ENCODE results near the gene GBGT1. TPM values are rescaled to one million over a fixed set of nuclear protein-coding genes. Genes with fewer than 3 reads are reported as not detected.
"Not testable (repeated sequence)": the region's sequence is repeated elsewhere in the genome, so short reads cannot be mapped to it uniquely, and the experiment has no call there.

The GBGT1 gene
- 1.2 TPM for polyA plus RNA-seq (2012; ENCODE audit: low read depth, missing spikeins)

DNA sequence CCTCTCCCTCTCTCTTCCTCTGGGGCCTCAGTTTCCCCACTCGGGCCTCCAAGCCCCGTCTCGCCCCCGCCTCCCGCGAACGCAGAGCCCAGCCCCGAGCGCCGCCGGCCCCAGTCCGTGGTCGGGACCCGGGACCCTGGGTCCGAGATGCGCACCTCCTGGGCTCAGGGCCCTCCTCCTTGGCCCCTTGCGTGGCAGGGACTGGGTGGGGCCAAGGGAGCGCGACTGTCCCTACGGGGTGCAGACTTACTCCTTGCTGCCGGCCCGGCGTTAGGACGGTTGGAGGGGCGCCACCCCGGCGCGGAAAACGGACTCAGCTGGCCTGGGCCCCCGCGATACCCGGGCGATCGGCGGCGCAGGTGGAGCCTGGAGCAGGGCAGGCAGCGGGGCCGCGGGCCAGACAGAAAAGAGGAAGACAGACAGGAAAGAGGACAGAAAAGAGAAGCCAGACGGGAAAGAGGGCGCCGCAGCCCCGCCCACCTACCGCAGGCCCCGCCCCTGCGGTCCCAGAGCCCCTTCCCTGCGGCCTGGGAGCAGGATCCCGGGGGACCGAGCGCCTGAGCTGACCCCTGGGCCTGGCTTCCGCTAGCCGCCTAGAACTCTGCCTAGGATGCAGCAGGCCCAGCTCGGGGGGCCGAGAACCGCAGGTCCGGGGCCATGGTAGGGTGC is at the start of gene GBGT1:
GBGT1 (minus strand) TSS at position 411 of the 669 bp plus-strand sequence. CDS start 1,502 bp downstream, outside the sequence.
- FAIRE-seq (peak; percentile 40), DNase-seq (ENCODE audit: insufficient read length, low spot score) (no peak)
- TF ChIP-seq SPI1 (IDR thresholded peaks at IDR 0.05; ENCODE audit: low read depth, low read length) (peak; percentile 40; the same call in 1 of the 2 replicates), POU2F2 (IDR thresholded peaks at IDR 0.05; ENCODE audit: low read depth, low read length) (no peak)

DNA sequence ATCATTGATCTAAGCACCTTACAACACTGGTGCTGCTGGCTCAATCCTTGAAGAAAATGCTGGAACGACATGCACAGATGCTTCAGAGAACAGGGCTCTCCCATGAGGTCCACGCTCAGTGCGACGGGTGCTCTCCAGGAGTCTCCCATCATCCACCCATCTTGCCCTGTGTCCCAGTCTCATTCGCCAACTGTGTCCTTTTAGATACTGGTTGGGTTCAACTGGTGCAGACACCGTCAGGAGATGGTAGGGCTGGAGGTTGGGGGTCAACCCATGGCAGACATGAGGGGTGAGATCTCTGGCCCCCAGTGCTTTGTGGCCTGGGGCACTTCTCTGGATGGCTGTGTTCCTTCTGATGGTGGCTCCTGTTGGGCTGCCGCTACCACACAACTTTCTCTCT is 46.9 kb upstream of the GBGT1 start:
- FAIRE-seq (no peak), DNase-seq (ENCODE audit: insufficient read length, low spot score) (no peak)
- TF ChIP-seq POLR2AphosphoS5 (IDR thresholded peaks at IDR 0.05; ENCODE audit: low read depth, low read length): no peak
- no peak for TF ChIP-seq TAF1 (IDR thresholded peaks at IDR 0.05; ENCODE audit: low read depth, low read length)

GRCh38 chr9:133210202-133210532 is 46.5 kb upstream of the GBGT1 start:
- TF ChIP-seq POLR2A (IDR thresholded peaks at IDR 0.05; ENCODE audit: low read depth, low read length) (no peak), PAX5 (IDR thresholded peaks at IDR 0.05; ENCODE audit: insufficient read depth, low read length, severe bottlenecking) (no peak), POU2F2 (IDR thresholded peaks at IDR 0.05; ENCODE audit: low read depth, low read length) (no peak), TAF1 (IDR thresholded peaks at IDR 0.05; ENCODE audit: low read depth, low read length) (no peak), POLR2AphosphoS5 (IDR thresholded peaks at IDR 0.05; ENCODE audit: low read depth, low read length) (no peak), SPI1 (IDR thresholded peaks at IDR 0.05; ENCODE audit: low read depth, low read length) (no peak)
- no peak for DNase-seq (ENCODE audit: insufficient read length, low spot score)
- FAIRE-seq: no peak

DNA sequence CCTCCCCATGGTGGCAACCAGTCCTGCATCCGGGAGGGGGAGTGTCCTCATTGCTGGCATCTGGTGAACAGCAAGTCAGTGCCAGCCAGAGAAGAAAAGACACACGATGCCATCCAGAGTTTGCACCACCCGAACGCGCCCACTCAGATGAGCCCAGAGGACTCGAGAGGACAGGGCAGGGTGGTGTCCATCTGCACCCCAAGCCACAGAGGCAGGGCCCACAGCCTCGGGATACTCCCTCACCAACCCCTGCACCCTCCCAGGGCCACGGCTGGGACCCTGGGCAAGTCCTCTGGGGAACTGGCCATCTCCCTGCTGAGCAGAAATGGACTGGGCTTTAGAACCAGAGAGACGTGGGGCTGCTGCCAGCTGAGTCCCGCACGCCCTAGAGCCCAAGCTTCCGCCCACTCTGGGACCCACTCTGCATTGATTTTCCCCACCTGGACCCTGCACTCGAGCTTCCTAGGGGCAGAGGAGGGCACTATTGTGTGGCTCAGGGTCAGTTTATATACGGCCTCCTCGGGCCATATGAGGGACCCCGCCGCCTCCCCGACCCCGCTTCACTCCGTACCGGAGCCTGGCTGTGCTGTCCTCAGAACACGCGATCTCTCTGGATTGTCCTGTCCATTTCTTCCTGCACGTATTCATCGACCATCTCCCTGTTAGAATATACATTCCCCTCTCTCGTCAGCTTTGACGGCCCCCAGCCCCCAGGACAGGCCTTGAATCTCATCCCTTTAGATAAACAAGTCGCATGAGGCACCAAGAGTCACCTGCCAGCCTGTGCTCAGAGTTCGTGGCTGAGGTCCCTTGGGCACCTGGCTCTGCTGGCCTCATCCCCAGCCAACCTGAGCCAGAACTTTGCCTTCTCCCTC is 45.9 kb upstream of the GBGT1 start:
- FAIRE-seq; DNase-seq (ENCODE audit: insufficient read length, low spot score): not testable (repeated sequence)

DNA sequence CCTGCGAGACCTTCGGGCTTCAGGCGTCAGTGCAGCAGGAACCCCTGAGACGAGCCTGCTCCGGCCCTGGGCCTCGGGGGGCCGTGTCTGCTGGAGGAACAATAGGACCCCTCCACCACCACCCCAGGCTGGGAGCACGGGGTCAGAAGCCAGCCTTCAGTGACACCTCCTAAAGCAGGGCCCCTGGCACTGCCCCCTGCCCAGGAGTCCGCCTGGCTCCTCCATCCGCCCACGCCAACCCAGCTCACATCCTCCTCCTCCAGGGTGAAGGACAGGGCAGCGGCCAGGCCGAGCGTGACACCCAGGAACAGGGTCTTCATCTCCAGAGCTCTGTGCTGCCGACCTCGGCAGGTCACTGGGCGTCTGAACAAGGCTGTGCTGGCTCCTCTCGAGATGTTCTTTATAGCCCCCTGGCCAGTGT is 45.2 kb upstream of the GBGT1 start, which contains the start of gene OBP2B:
OBP2B (minus strand) TSS at position 371 of the 421 bp plus-strand sequence; CDS start at position 320, 51 bp downstream.
- not testable (repeated sequence) for FAIRE-seq; DNase-seq (ENCODE audit: insufficient read length, low spot score)

- not testable (repeated sequence) for DNase-seq (ENCODE audit: insufficient read length, low spot score); FAIRE-seq
Measured at GRCh38 chr9:133208171-133208879, 44.6 kb upstream of the GBGT1 start.

GRCh38 chr9:133207540-133208170 is 43.9 kb upstream of the GBGT1 start:
- no peak for TF ChIP-seq SPI1 (IDR thresholded peaks at IDR 0.05; ENCODE audit: low read depth, low read length)
- TF ChIP-seq TAF1 (IDR thresholded peaks at IDR 0.05; ENCODE audit: low read depth, low read length): no peak
- TF ChIP-seq PAX5 (IDR thresholded peaks at IDR 0.05; ENCODE audit: insufficient read depth, low read length, severe bottlenecking): no peak
- TF ChIP-seq POU2F2 (IDR thresholded peaks at IDR 0.05; ENCODE audit: low read depth, low read length): no peak
- no peak for TF ChIP-seq POLR2A (IDR thresholded peaks at IDR 0.05; ENCODE audit: low read depth, low read length)
- no peak for TF ChIP-seq POLR2AphosphoS5 (IDR thresholded peaks at IDR 0.05; ENCODE audit: low read depth, low read length)
- no peak for DNase-seq (ENCODE audit: insufficient read length, low spot score)
- FAIRE-seq: no peak

GRCh38 chr9:133207021-133207531 is 43.4 kb upstream of the GBGT1 start:
- FAIRE-seq (no peak), DNase-seq (ENCODE audit: insufficient read length, low spot score) (no peak)
- TF ChIP-seq SPI1 (IDR thresholded peaks at IDR 0.05; ENCODE audit: low read depth, low read length): no peak
- TF ChIP-seq POU2F2 (IDR thresholded peaks at IDR 0.05; ENCODE audit: low read depth, low read length): no peak
- no peak for TF ChIP-seq POLR2A (IDR thresholded peaks at IDR 0.05; ENCODE audit: low read depth, low read length)
- no peak for TF ChIP-seq TAF1 (IDR thresholded peaks at IDR 0.05; ENCODE audit: low read depth, low read length)
- no peak for TF ChIP-seq POLR2AphosphoS5 (IDR thresholded peaks at IDR 0.05; ENCODE audit: low read depth, low read length)
- TF ChIP-seq PAX5 (IDR thresholded peaks at IDR 0.05; ENCODE audit: insufficient read depth, low read length, severe bottlenecking): no peak

DNA sequence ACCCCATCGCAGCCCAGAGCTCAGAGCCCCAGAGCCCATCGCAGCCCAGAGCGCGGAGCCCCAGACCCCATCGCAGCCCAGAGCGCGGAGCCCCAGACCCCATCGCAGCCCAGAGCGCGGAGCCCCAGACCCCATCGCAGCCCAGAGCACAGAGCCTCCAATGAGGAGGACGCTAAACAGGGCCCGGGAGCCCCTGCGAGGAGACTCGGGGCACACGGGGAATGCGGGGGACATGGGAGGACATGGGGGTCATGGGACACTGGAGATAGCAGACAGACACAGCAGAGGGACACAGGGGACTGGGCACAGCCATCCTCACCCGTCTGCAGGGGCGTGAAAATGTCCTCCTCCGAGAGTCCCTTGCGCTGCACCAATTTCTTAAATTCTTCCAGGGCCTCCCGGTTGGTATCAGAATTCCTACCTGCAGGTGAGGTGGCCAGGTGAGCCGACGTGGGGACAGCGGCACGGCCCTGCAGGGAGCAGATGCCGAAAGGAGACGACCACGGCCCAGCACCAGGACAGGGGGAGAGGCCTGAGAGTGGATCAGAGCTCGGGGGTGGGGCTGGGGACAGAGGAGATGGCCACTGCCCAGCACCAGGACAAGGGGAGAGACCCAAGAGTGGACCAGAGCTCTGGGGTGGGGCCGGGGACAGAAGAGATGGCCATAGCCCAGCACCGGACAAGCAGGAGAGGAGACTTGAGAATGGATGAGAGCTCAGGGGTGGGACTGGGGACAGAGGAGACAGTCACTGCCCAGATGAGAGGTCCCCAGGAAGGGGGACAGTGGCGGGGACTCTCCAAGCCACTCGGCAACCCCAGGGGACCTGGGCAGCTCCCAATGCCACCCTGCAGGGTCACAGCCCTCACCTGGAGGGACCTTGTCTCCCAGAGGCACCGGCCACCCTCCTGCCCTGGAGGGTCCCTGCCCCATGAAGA is 42.5 kb upstream of the GBGT1 start:
- FAIRE-seq: no peak
- DNase-seq (ENCODE audit: insufficient read length, low spot score): no peak
- TF ChIP-seq POLR2A (IDR thresholded peaks at IDR 0.05; ENCODE audit: low read depth, low read length): no peak
- no peak for TF ChIP-seq PAX5 (IDR thresholded peaks at IDR 0.05; ENCODE audit: insufficient read depth, low read length, severe bottlenecking)
- no peak for TF ChIP-seq TAF1 (IDR thresholded peaks at IDR 0.05; ENCODE audit: low read depth, low read length)
- TF ChIP-seq SPI1 (IDR thresholded peaks at IDR 0.05; ENCODE audit: low read depth, low read length): no peak
- no peak for TF ChIP-seq POLR2AphosphoS5 (IDR thresholded peaks at IDR 0.05; ENCODE audit: low read depth, low read length)
- TF ChIP-seq POU2F2 (IDR thresholded peaks at IDR 0.05; ENCODE audit: low read depth, low read length): no peak

DNA sequence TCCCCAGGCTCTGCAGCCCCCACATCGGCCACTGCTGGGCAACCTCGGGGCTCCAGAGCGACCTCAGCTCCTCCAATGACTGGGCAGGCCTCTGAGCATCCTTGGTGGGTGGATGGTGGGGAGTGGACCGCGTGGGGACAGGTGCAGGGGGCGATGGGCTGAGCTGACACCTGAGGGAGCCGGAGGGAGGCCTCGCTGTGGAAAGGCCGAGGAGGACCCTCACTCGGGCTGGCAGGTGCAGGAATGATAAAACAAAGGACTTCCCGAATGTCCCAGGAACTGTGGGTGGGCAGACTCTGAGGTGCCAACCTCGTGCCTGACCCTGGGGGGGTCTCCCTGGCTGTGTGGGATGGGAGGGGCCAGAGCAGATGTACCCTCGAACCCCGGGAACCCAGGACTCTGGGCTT is 41.8 kb upstream of the GBGT1 start:
- FAIRE-seq; DNase-seq (ENCODE audit: insufficient read length, low spot score): not testable (repeated sequence)

Measured in GM12891 (cell line).